GM18517 (cell line): ENCODE results near the gene DNAJC5.

Experiments
- ATAC-seq: cut with Tn5 transposase; IDR thresholded peaks from one replicate; pipeline ENCODE4 v1.9.1; 2021; ENCODE audit warnings: mild to moderate bottlenecking, moderate library complexity; ENCODE audit not compliant: unreplicated experiment

Gene DNAJC5

GRCh38 chr20:63939061-63939935, 44.4 kb downstream of the DNAJC5 start:
- no peak for ATAC-seq

GRCh38 chr20:63940071-63940471, 45.1 kb downstream of the DNAJC5 start:
- no peak for ATAC-seq

GRCh38 chr20:63940472-63941266, 45.7 kb downstream of the DNAJC5 start:
- no peak for ATAC-seq

GRCh38 chr20:63941282-63942081, 46.6 kb downstream of the DNAJC5 start:
- ATAC-seq: no peak

- ATAC-seq: no peak
Measured at GRCh38 chr20:63942250-63942951, 47.5 kb downstream of the DNAJC5 start.

- no peak for ATAC-seq
Measured at GRCh38 chr20:63942969-63943807, 48.3 kb downstream of the DNAJC5 start.

GRCh38 chr20:63943808-63944077, 48.8 kb downstream of the DNAJC5 start:
- ATAC-seq: no peak

- ATAC-seq: no peak
Measured at GRCh38 chr20:63944078-63944941, 49.4 kb downstream of the DNAJC5 start.

- no peak for ATAC-seq
Measured at GRCh38 chr20:63945031-63945658, 50.2 kb downstream of the DNAJC5 start.

GRCh38 chr20:63945921-63946920, 51.3 kb downstream of the DNAJC5 start:
- no peak for ATAC-seq

GRCh38 chr20:63946986-63947637, 52.2 kb downstream of the DNAJC5 start:
- ATAC-seq: no peak

GRCh38 chr20:63947638-63948456, 52.9 kb downstream of the DNAJC5 start:
- ATAC-seq: no peak

- ATAC-seq: no peak
Measured at GRCh38 chr20:63950701-63951397, 55.9 kb downstream of the DNAJC5 start.

- no peak for ATAC-seq
Measured at GRCh38 chr20:63951398-63952209, 56.7 kb downstream of the DNAJC5 start.

- ATAC-seq: no peak
Measured at GRCh38 chr20:63952210-63952535, 57.2 kb downstream of the DNAJC5 start.
